GM10847 (cell line): ENCODE results near the gene ROBO4.

Source experiments
- POLR2A ChIP-seq: IDR thresholded peaks from 2 replicates; pipeline ENCODE4 v1.6.1; 2011; ENCODE audit not compliant: insufficient read length; ENCODE audit errors: extremely low read depth

ROBO4 gene

GRCh38 chr11:124886476-124886875, 11.2 kb downstream of the ROBO4 start:
- no peak for TF ChIP-seq POLR2A

- no peak for TF ChIP-seq POLR2A
Measured at GRCh38 chr11:124884869-124885479, 12.7 kb downstream of the ROBO4 start.

- no peak for TF ChIP-seq POLR2A
Measured at GRCh38 chr11:124884340-124884739, 13.3 kb downstream of the ROBO4 start.

GRCh38 chr11:124882339-124883071, 15.2 kb downstream of the ROBO4 start:
- TF ChIP-seq POLR2A, result no peak

GRCh38 chr11:124880958-124881357, 16.7 kb downstream of the ROBO4 start:
- no peak for TF ChIP-seq POLR2A

GRCh38 chr11:124880290-124880611, 17.4 kb downstream of the ROBO4 start:
- TF ChIP-seq POLR2A, result no peak

GRCh38 chr11:124879493-124880289, 18.0 kb downstream of the ROBO4 start:
- no peak for TF ChIP-seq POLR2A

GRCh38 chr11:124878759-124879492, 18.7 kb downstream of the ROBO4 start:
- TF ChIP-seq POLR2A, result no peak

GRCh38 chr11:124877910-124878758, 19.5 kb downstream of the ROBO4 start:
- no peak for TF ChIP-seq POLR2A

GRCh38 chr11:124877631-124877909, 20.1 kb downstream of the ROBO4 start:
- TF ChIP-seq POLR2A, result no peak

- no peak for TF ChIP-seq POLR2A
Measured at GRCh38 chr11:124876818-124877630, 20.6 kb downstream of the ROBO4 start.

GRCh38 chr11:124875943-124876817, 21.5 kb downstream of the ROBO4 start:
- no peak for TF ChIP-seq POLR2A

- no peak for TF ChIP-seq POLR2A
Measured at GRCh38 chr11:124875401-124875800, 22.3 kb downstream of the ROBO4 start.
